Epithelial cell of esophagus (primary cell): ENCODE measurements around the gene ZIC2.
A peak's percentile ranks its signal among the peaks of the same experiment; 100 is the strongest.
"Not testable (repeated sequence)": the region's sequence is repeated elsewhere in the genome, so short reads cannot be mapped to it uniquely, and the experiment has no call there.

Experiments
- DNase-seq: peaks from one replicate; pipeline ENCODE4 v3.0.0; 2010; ENCODE audit warnings: low read depth
- H3K4me3 ChIP-seq: 2 replicates; pipeline ENCODE4 v1.5.1; 2011; ENCODE audit warnings: mild to moderate bottlenecking, low read length, control low read depth
- CTCF ChIP-seq: IDR thresholded peaks from 2 replicates; pipeline ENCODE4 v1.5.1; 2011; ENCODE audit warnings: low read depth, mild to moderate bottlenecking, low read length, control low read depth, inconsistent platforms; ENCODE audit not compliant: insufficient read depth; ENCODE audit errors: missing control alignments

ZIC2 gene

GRCh38 chr13:100029933-100030332 is 48.3 kb downstream of the ZIC2 start:
- H3K4me3 ChIP-seq, result no peak overlapping the region
- no peak for TF ChIP-seq CTCF
- DNase-seq, result no peak

GRCh38 chr13:100032642-100033041 is 51.1 kb downstream of the ZIC2 start:
- not testable (repeated sequence) for H3K4me3 ChIP-seq, DNase-seq

DNA sequence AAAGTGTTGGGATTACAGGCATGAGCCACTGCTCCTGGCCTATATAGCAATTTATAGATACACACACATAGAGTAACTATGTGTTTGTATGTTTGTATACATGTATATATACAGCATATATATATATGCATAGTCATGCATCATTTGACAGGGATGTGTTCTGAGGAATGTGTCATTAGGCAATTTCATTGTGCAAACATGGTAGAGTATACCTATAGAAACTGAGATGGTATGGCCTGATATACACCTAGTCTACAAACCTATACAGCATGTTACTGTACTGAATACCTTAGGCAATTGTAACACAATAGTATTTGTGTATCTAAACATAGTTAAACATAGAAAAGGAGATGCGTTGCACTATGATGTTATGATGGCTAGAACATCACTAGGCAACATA is 54.4 kb downstream of the ZIC2 start:
- no peak for TF ChIP-seq CTCF
- DNase-seq, result peak; percentile 17
- no peak overlapping the region for H3K4me3 ChIP-seq
